Endothelial cell of umbilical vein (primary cell): ENCODE measurements around the gene ERCC2. TPM values are rescaled to one million over a fixed set of nuclear protein-coding genes. Genes with fewer than 3 reads are reported as not detected.

ENCODE experiments used
- BruUV-seq: library from RNA; stranded (reverse); fragments of 400-500 nt; replicated peaks from 2 replicates; lab custom pipeline; 2021; lab: Mats Ljungman, UMichigan
- CTCF ChIA-PET: fragments of 300-600, 350-600 bp; sonication (Branson Sonifier 250); formaldehyde crosslinking; loops from one replicate; lab custom pipeline; 2021; ENCODE audit warnings: antibody characterized with exemption, inconsistent platforms; lab: Charles Lee
- POLR2A ChIA-PET: fragments of 300-600, 350-600 bp; sonication (Branson Sonifier 250); formaldehyde crosslinking; loops from one replicate; lab custom pipeline; 2021; ENCODE audit warnings: antibody characterized with exemption, inconsistent platforms; lab: Charles Lee
- DNase-seq: peaks from one replicate; pipeline ENCODE4 v3.0.0-alpha.2; 2011; ENCODE audit warnings: low read depth, low spot score
- FAIRE-seq: peaks from 2 replicates; lab custom pipeline; 2011; peaks lifted over from hg19 to GRCh38; lab: Jason Lieb, UNC
- H2AFZ ChIP-seq: 2 replicates; pipeline ENCODE4 v1.6.0; 2012; ENCODE audit warnings: low read depth, low read length, control low read depth, inconsistent platforms
- H3K27ac ChIP-seq: 2 replicates; pipeline ENCODE4 v1.5.1; 2011; ENCODE audit warnings: low read depth, mild to moderate bottlenecking, control low read depth, low read length, moderate library complexity; ENCODE audit not compliant: insufficient read depth
- H3K27me3 ChIP-seq, 2 experiments: 2 replicates each; pipeline versions ENCODE4 v1.6.0 to v1.6.1; 2011; ENCODE audit warnings: low read length in 2 of 2, mixed read lengths in 1 of 2; ENCODE audit not compliant: control insufficient read depth in 2 of 2, insufficient read depth in 2 of 2
- H3K36me3 ChIP-seq, 2 experiments: 2 replicates in 1 of 2; 3 replicates in 1 of 2; pipeline ENCODE4 v1.5.1; 2011; ENCODE audit warnings: low read length in 2 of 2, mild to moderate bottlenecking in 1 of 2, moderate library complexity in 1 of 2; ENCODE audit not compliant: control insufficient read depth in 2 of 2, insufficient read depth in 2 of 2; ENCODE audit errors: extremely low read depth in 1 of 2
- H3K4me1 ChIP-seq: 3 replicates; pipeline ENCODE4 v1.5.1; 2011; ENCODE audit warnings: mild to moderate bottlenecking, low read length; ENCODE audit not compliant: control insufficient read depth, insufficient read depth; ENCODE audit errors: extremely low read depth
- H3K4me2 ChIP-seq: 2 replicates; pipeline ENCODE4 v1.6.1; 2011; ENCODE audit warnings: low read length, control low read depth, mixed read lengths; ENCODE audit not compliant: insufficient read depth
- H3K4me3 ChIP-seq, 3 experiments: fragments of 200-600 bp in 1 of 3; sonication (generic), shearing (Covaris generic) in 1 of 3; replicated peaks in 1 of 3; 2 replicates each; pipeline ENCODE4 v1.5.1; 2011 to 2016; ENCODE audit warnings: control low read depth in 3 of 3, low read length in 3 of 3, mild to moderate bottlenecking in 2 of 3, inconsistent platforms in 1 of 3, low read depth in 1 of 3, moderate library complexity in 1 of 3; ENCODE audit not compliant: insufficient read depth in 1 of 3
- H3K79me2 ChIP-seq: 2 replicates; pipeline ENCODE4 v1.6.0; 2012; ENCODE audit warnings: low read length, inconsistent platforms; ENCODE audit not compliant: control insufficient read depth, insufficient read depth
- H3K9ac ChIP-seq: replicated peaks from 2 replicates; pipeline ENCODE3; 2011; ENCODE audit warnings: low read length, control low read depth; ENCODE audit not compliant: insufficient read depth; ENCODE audit errors: extremely low read depth
- H3K9me1 ChIP-seq: replicated peaks from 3 replicates; pipeline ENCODE4 v1.6.0; 2011; ENCODE audit warnings: mild to moderate bottlenecking, low read length; ENCODE audit not compliant: control insufficient read depth, insufficient read depth; ENCODE audit errors: extremely low read depth
- H3K9me3 ChIP-seq: replicated peaks from 2 replicates; pipeline ENCODE4 v1.5.1; 2012; ENCODE audit warnings: low read length, inconsistent platforms; ENCODE audit not compliant: control insufficient read depth, insufficient read depth
- H4K20me1 ChIP-seq: replicated peaks from 2 replicates; pipeline ENCODE3; 2011; ENCODE audit warnings: mild to moderate bottlenecking, low read length; ENCODE audit not compliant: control insufficient read depth, insufficient read depth; ENCODE audit errors: extremely low read depth
- EZH2 ChIP-seq: IDR thresholded peaks from 2 replicates; pipeline ENCODE4 v1.6.1; 2012; ENCODE audit warnings: borderline replicate concordance, low read depth, mild to moderate bottlenecking, moderate library complexity, low read length, inconsistent platforms; ENCODE audit not compliant: severe bottlenecking
- FOS ChIP-seq: IDR thresholded peaks from 2 replicates; pipeline ENCODE4 v1.6.1; 2011; ENCODE audit warnings: mild to moderate bottlenecking, low read length, moderate library complexity, borderline replicate concordance; ENCODE audit not compliant: insufficient read depth
- GATA2 ChIP-seq: IDR thresholded peaks from 2 replicates; pipeline ENCODE4 v1.7.0; 2011; ENCODE audit warnings: low read depth, mild to moderate bottlenecking, moderate library complexity, mixed read lengths, low read length; ENCODE audit not compliant: insufficient read length, insufficient read depth
- JUN ChIP-seq: IDR thresholded peaks from 2 replicates; pipeline ENCODE4 v1.6.1; 2011; ENCODE audit warnings: borderline replicate concordance, low read depth; ENCODE audit not compliant: insufficient read length, insufficient read depth
- MYC ChIP-seq: IDR thresholded peaks from one replicate; pipeline ENCODE4 v1.6.1; 2011; ENCODE audit warnings: mild to moderate bottlenecking, low read depth, low read length
- POLR2A ChIP-seq: IDR thresholded peaks from 2 replicates; pipeline ENCODE4 v1.6.1; 2012; ENCODE audit warnings: low read depth, mild to moderate bottlenecking, control low read depth, low read length
- POLR2AphosphoS5 ChIP-seq: IDR thresholded peaks from 2 replicates; pipeline ENCODE4 v1.6.1; 2012; ENCODE audit warnings: low read depth, mild to moderate bottlenecking, control low read depth, low read length, moderate library complexity; ENCODE audit not compliant: insufficient read depth
- dilution Hi-C: fragments of 300-500 bp; cut with MboI; formaldehyde crosslinking; loops from one replicate; pipeline ENCODE4 v1.15.0; 2019; ENCODE audit warnings: low sequenced_read_pairs; ENCODE audit not compliant: extremely low pct_ligation_motif_present
- intact Hi-C: fragments of 100-400 bp; cut with micrococcal nuclease; formaldehyde crosslinking; loops from one replicate; pipeline ENCODE4 v1.10.0; 2022
- polyA plus RNA-seq, 4 experiments: library from polyadenylated mRNA; depleted of rRNA in 3 of 4; stranded (reverse) in 3 of 4; unstranded in 1 of 4; fragments of >200 nt; gene quantifications; 2 replicates each; pipeline versions ENCODE4 v1.2.1 to v1.2.3, GENCODE V29; 2011 to 2012; ENCODE audit warnings: missing spikeins in 1 of 4
- total RNA-seq: library from RNA; stranded (reverse); gene quantifications from 2 replicates; pipeline ENCODE4 v1.2.3, GENCODE V29; 2021
- TF ChIP-seq, protein P1 (sequence below): IDR thresholded peaks from 2 replicates; pipeline ENCODE4 v1.6.1; 2011; ENCODE audit not compliant: insufficient read depth, insufficient read length
- TF ChIP-seq, protein P2 (sequence below), 2 donors: IDR thresholded peaks; 1 replicate in 1 of 2; 2 replicates in 1 of 2; pipeline ENCODE4 v1.5.1; 2011; ENCODE audit warnings: low read length in 2 of 2, mild to moderate bottlenecking in 2 of 2, moderate library complexity in 2 of 2, control low read depth in 1 of 2, inconsistent platforms in 1 of 2, low read depth in 1 of 2; ENCODE audit not compliant: insufficient read depth in 1 of 2; ENCODE audit errors: extremely low read depth in 1 of 2

ERCC2 gene
- total and polyA plus RNA-seq, 2 donors (not counting 3 experiments of a cell fraction or from before 2014, with no cell fraction given) = 59.9 to 61.8 TPM

DNA sequence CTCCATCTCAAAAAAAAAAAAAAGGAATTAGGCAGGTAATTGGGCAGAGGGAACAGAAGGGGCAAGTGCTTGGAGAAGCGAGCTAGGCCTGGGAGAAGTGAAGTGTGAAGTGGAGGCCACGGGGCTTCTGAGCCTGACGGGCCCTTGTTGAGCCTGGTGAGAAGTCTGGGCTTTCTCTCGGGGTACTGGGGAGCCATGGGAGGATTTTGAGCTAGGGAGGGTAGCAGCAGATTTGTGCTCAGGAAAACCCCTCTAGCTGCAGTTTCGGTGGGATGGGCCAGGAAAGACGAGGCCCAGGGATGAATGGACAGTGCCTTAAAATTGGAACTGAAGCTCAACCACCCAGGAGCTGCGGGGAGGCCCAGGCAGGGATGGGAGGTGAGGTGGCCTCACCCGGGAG is 44.1 kb upstream of the ERCC2 start:
- H3K9ac ChIP-seq = no peak overlapping the region
- dilution Hi-C loops = no loop called here
- H3K79me2 ChIP-seq = peaks cover under 1% of the 10 kb centered on the region
- no peaks in the 10 kb centered on the region for H3K27me3 ChIP-seq
- no peak overlapping the region for H2AFZ ChIP-seq
- CTCF ChIA-PET = interaction anchor here (2.2 kb wide), 1 partner anchor 64 kb away, joined by 8 read pairs; no protein-coding TSS in a partner anchor
- no peak for FAIRE-seq
- peaks cover 5 to 19% of the 10 kb centered on the region in 2 experiments for H3K36me3 ChIP-seq
- no peaks in the 10 kb centered on the region for H4K20me1 ChIP-seq
- no peak for DNase-seq
- H3K9me1 ChIP-seq = no peaks in the 10 kb centered on the region
- no peak overlapping the region for H3K4me2 ChIP-seq
- no TSS peak for BruUV-seq
- no peak overlapping the region for H3K4me3 ChIP-seq
- no peaks in the 10 kb centered on the region for H3K4me1 ChIP-seq
- intact Hi-C loops = no loop called here
- POLR2A ChIA-PET = interaction anchor here (0.5 to 1.4 kb wide), 2 partner anchors 10 to 12 kb away, joined by 3 to 4 read pairs; partner anchors contain the start of gene ERCC1
- H3K27ac ChIP-seq = no peak overlapping the region
- TF ChIP-seq MYC (no peak), GATA2 (no peak), FOS (no peak), EZH2 (no peak), POLR2A (no peak), POLR2AphosphoS5 (no peak), JUN (no peak)
- TF ChIP-seq, protein P1, sequence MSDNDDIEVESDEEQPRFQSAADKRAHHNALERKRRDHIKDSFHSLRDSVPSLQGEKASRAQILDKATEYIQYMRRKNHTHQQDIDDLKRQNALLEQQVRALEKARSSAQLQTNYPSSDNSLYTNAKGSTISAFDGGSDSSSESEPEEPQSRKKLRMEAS = no peak
- TF ChIP-seq, protein P2, sequence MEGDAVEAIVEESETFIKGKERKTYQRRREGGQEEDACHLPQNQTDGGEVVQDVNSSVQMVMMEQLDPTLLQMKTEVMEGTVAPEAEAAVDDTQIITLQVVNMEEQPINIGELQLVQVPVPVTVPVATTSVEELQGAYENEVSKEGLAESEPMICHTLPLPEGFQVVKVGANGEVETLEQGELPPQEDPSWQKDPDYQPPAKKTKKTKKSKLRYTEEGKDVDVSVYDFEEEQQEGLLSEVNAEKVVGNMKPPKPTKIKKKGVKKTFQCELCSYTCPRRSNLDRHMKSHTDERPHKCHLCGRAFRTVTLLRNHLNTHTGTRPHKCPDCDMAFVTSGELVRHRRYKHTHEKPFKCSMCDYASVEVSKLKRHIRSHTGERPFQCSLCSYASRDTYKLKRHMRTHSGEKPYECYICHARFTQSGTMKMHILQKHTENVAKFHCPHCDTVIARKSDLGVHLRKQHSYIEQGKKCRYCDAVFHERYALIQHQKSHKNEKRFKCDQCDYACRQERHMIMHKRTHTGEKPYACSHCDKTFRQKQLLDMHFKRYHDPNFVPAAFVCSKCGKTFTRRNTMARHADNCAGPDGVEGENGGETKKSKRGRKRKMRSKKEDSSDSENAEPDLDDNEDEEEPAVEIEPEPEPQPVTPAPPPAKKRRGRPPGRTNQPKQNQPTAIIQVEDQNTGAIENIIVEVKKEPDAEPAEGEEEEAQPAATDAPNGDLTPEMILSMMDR (IDR thresholded peaks at IDR 0.05; ENCODE audit: extremely low read depth in 1 of 2, insufficient read depth in 1 of 2, low read depth in 1 of 2, low read length in 2 of 2) = no peak
- H3K9me3 ChIP-seq = no peaks in the 10 kb centered on the region
